22Rv1 (cell line): ENCODE data around the gene HBS1L.

Source experiments
- H3K27ac ChIP-seq: fragments of 450-650 bp; 2 replicates; pipeline ENCODE4 v1.5.1; 2017
- CTCF ChIP-seq: fragments of 450-650 bp; IDR thresholded peaks from 2 replicates; pipeline ENCODE4 v1.5.1; 2017; ENCODE audit warnings: mild to moderate bottlenecking
- ZFX ChIP-seq: fragments of 450-650 bp; IDR thresholded peaks from 2 replicates; pipeline ENCODE4 v1.6.1; 2017; ENCODE audit warnings: antibody characterized with exemption, borderline replicate concordance

Gene HBS1L

GRCh38 chr6:135052939-135053338, 1.7 kb downstream of the HBS1L start:
- no peak overlapping the region for H3K27ac ChIP-seq
- TF ChIP-seq CTCF: no peak
- TF ChIP-seq ZFX: no peak

- TF ChIP-seq CTCF (no peak), ZFX (no peak)
- H3K27ac ChIP-seq: no peak overlapping the region
Measured at GRCh38 chr6:135048915-135049314, 5.7 kb downstream of the HBS1L start.

DNA sequence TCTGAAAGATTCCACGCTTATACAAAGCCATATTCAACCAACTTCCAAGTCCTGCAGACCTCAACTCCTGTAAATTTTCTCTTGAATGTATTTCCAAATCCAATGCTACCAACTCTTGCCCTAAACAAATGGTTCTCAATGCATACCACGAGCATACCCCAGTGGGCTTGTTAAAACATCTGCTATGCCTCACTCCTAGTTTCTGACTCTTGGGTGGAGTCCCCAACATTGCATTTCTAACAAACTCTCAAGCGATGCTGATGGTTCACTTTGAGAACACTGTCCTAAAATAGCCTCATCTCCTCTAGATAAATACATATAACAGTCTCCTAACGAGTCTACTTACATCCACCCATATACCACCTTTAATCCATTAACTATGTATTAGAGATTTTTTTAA, 7.3 kb downstream of the HBS1L start:
- H3K27ac ChIP-seq: no peak overlapping the region
- TF ChIP-seq ZFX: no peak
- no peak for TF ChIP-seq CTCF

DNA sequence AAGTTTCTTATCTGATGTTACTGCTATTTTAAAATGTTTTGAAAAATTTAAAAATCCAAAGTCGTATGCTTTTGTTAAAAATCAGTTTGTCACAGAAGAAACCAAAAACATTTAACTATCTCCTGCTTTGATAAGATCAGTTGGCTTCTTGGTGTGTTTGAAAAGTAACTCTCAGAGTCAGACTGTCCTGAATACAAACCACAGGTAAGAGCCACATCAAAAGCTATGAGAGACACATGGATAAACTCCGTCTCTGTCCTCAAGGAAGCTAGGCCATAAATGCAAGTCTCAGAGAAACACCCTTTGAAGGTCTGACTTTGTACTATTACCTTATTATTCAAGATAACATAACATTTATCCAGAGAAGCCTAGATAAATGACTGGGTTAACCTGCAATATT, 7.7 kb downstream of the HBS1L start:
- TF ChIP-seq ZFX (no peak), CTCF (no peak)
- H3K27ac ChIP-seq: no peak overlapping the region

- TF ChIP-seq CTCF (no peak), ZFX (no peak)
- H3K27ac ChIP-seq: no peak overlapping the region
Measured at GRCh38 chr6:135044639-135045038, 10.0 kb downstream of the HBS1L start.

- H3K27ac ChIP-seq: no peak overlapping the region
- TF ChIP-seq CTCF (no peak), ZFX (no peak)
Measured at GRCh38 chr6:135043846-135044245, 10.8 kb downstream of the HBS1L start.

GRCh38 chr6:135043364-135043763, 11.3 kb downstream of the HBS1L start:
- TF ChIP-seq ZFX (no peak), CTCF (no peak)

More at GRCh38 chr6:135043364-135043763, 11.3 kb downstream of the HBS1L start:
- no peak overlapping the region for H3K27ac ChIP-seq
